ENCODE measurements around the gene LRRC74A. TPM values are rescaled to one million over a fixed set of nuclear protein-coding genes. Genes with fewer than 3 reads are reported as not detected.

LRRC74A gene
- total RNA-seq, 2 donors from 2014 or later: not detected

GRCh38 chr14:76808011-76808410 is 18.2 kb upstream of the LRRC74A start:
- intact Hi-C loops (cut with DNase I): loop anchor here (10.0 kb wide), 1 partner anchor 103 kb away; no protein-coding TSS in a partner anchor
- no peaks in the 10 kb centered on the region for H3K27me3 ChIP-seq
- WGBS, 2 donors: 86 to 88% methylated on average over 1 of the region's 1 CpG
- H3K4me1 ChIP-seq: peaks cover 40% of the 10 kb centered on the region
- peaks cover 7 to 19% of the 10 kb centered on the region in 2 donors for H3K36me3 ChIP-seq (replicated peaks in 1 of 2; ENCODE audit: insufficient read depth in 1 of 2, low read depth in 2 of 2)
- DNase-seq: no peak
- H3K9me3 ChIP-seq: no peaks in the 10 kb centered on the region
- no peak for ATAC-seq
- no peak overlapping the region for H3K4me3 ChIP-seq
- no peak for TF ChIP-seq CTCF (IDR thresholded peaks at IDR 0.05)
- TF ChIP-seq POLR2A (IDR thresholded peaks at IDR 0.05): no peak
- H3K27ac ChIP-seq: no peak overlapping the region

- intact Hi-C loops (cut with DNase I): loop anchor here (10.0 kb wide), 1 partner anchor 104 kb away; no protein-coding TSS in a partner anchor
- ATAC-seq: no peak
- Histone ChIP-seq H3K27me3 (no peaks in the 10 kb centered on the region), H3K9me3 (no peaks in the 10 kb centered on the region), H3K4me1 (peaks cover 50% of the 10 kb centered on the region), H3K36me3 (replicated peaks in 1 of 2; ENCODE audit: insufficient read depth in 1 of 2, low read depth in 2 of 2) (peaks cover 0 to 15% of the 10 kb centered on the region in 2 donors), H3K4me3 (no peak overlapping the region), H3K27ac (no peak overlapping the region)
- no peak for DNase-seq
- WGBS, 2 donors: 78 to 88% methylated on average over 4 of the region's 4 CpGs
- TF ChIP-seq POLR2A (IDR thresholded peaks at IDR 0.05): no peak
- TF ChIP-seq CTCF (IDR thresholded peaks at IDR 0.05): no peak
These were observed 17.2 kb upstream of the LRRC74A start for GRCh38 chr14:76808990-76809389.

GRCh38 chr14:76810525-76810924 is 15.7 kb upstream of the LRRC74A start:
- Histone ChIP-seq H3K27me3 (no peaks in the 10 kb centered on the region), H3K36me3 (replicated peaks in 1 of 2; ENCODE audit: insufficient read depth in 1 of 2, low read depth in 2 of 2) (peaks cover 0 to 11% of the 10 kb centered on the region in 2 donors), H3K9me3 (no peaks in the 10 kb centered on the region), H3K4me1 (peaks cover 49% of the 10 kb centered on the region), H3K27ac (peak overlapping the region in 3 of 4 donors; percentile 92 to 97 (median 94)), H3K4me3 (no peak overlapping the region)
- no peak for ATAC-seq
- intact Hi-C loops (cut with DNase I): no loop called here
- no peak for DNase-seq
- 7 to 10% methylated on average over 3 of the region's 3 CpGs for WGBS, 2 donors
- TF ChIP-seq POLR2A (IDR thresholded peaks at IDR 0.05) (no peak), CTCF (IDR thresholded peaks at IDR 0.05) (no peak)

GRCh38 chr14:76810953-76811400 is 15.2 kb upstream of the LRRC74A start:
- Histone ChIP-seq H3K9me3 (no peaks in the 10 kb centered on the region), H3K4me3 (no peak overlapping the region), H3K27me3 (no peaks in the 10 kb centered on the region), H3K27ac (peak overlapping the region; percentile 9 to 97 (median 93)), H3K4me1 (peaks cover 44% of the 10 kb centered on the region), H3K36me3 (replicated peaks in 1 of 2; ENCODE audit: insufficient read depth in 1 of 2, low read depth in 2 of 2) (peaks cover 0 to 10% of the 10 kb centered on the region in 2 donors)
- ATAC-seq (no peak), DNase-seq (peak in 3 of 4 donors; percentile 27 to 47 (median 35))
- 1 to 2% methylated on average over 6 to 9 of the region's 9 CpGs for WGBS, 2 donors
- TF ChIP-seq CTCF (IDR thresholded peaks at IDR 0.05) (peak in 4 of 7 experiments; percentile 22 to 43 (median 40)), POLR2A (IDR thresholded peaks at IDR 0.05) (peak in 2 of 3 donors; percentile 20 to 30)
- intact Hi-C loops (cut with DNase I): no loop called here

GRCh38 chr14:76811561-76811960 is 14.6 kb upstream of the LRRC74A start:
- WGBS, 2 donors: 9 to 31% methylated on average over 4 of the region's 4 CpGs
- no peak for TF ChIP-seq POLR2A (IDR thresholded peaks at IDR 0.05)
- no peak for TF ChIP-seq CTCF (IDR thresholded peaks at IDR 0.05)
- intact Hi-C loops (cut with DNase I): no loop called here
- peak overlapping the region; percentile 46 to 67 for H3K4me3 ChIP-seq
- no peaks in the 10 kb centered on the region for H3K9me3 ChIP-seq
- ATAC-seq (no peak), DNase-seq (no peak)
- H3K27ac ChIP-seq: peak overlapping the region; percentile 92 to 98 (median 96)
- H3K36me3 ChIP-seq (replicated peaks in 1 of 2; ENCODE audit: insufficient read depth in 1 of 2, low read depth in 2 of 2): peaks cover 0 to 10% of the 10 kb centered on the region in 2 donors
- peaks cover 38% of the 10 kb centered on the region for H3K4me1 ChIP-seq
- no peaks in the 10 kb centered on the region for H3K27me3 ChIP-seq

Data from body of pancreas (tissue), 4 donors.